NCI-H510A treated with DMSO at 0.1 percent for 48 hours (cell line): ENCODE results near the gene PGM5.

Experiments used
- DNase-seq: peaks from one replicate; lab custom pipeline; 2025; lab: John Stamatoyannopoulos, UW

PGM5 gene

DNA sequence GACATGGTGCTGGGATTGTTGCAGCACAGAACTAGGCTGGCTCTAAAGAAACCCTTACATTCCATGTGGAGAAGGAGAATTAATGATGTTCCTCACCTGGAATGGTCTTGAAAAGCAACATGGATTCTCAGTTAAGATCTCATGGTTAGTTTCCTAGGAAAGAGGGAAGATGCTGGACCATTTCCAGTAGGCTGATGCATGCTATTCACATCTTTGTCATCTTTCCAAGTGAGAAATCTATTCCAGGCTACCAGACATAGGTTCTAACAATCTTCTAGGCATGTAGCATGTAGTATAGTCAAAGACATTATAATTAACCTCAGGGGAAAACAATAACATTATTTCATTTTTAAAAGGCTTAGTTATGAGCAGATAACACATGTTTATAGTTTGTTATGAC, 139.9 kb downstream of the PGM5 start:
- DNase-seq = no peak

DNA sequence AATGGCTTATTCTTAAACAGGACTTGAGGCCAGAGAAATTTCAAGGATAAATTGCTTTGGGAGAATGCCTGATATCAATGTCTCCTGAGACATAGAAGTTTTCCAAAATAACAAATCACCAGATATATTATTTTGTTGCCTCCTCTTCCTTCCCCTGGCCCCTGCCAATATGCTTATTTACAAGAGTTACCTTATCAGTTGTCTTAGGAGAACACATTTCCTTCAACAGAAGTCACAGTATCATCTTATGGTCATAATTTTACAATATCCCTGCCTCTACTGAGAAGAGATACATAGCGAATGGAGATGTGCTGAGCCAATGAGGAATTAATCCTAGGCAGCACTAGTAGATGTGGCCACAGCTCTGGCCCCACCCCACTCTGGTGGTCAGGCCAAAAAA, 141.2 kb downstream of the PGM5 start:
- DNase-seq = no peak

- DNase-seq = no peak
Observed at GRCh38 chr9:68498816-68499215, 142.4 kb downstream of the PGM5 start.

DNA sequence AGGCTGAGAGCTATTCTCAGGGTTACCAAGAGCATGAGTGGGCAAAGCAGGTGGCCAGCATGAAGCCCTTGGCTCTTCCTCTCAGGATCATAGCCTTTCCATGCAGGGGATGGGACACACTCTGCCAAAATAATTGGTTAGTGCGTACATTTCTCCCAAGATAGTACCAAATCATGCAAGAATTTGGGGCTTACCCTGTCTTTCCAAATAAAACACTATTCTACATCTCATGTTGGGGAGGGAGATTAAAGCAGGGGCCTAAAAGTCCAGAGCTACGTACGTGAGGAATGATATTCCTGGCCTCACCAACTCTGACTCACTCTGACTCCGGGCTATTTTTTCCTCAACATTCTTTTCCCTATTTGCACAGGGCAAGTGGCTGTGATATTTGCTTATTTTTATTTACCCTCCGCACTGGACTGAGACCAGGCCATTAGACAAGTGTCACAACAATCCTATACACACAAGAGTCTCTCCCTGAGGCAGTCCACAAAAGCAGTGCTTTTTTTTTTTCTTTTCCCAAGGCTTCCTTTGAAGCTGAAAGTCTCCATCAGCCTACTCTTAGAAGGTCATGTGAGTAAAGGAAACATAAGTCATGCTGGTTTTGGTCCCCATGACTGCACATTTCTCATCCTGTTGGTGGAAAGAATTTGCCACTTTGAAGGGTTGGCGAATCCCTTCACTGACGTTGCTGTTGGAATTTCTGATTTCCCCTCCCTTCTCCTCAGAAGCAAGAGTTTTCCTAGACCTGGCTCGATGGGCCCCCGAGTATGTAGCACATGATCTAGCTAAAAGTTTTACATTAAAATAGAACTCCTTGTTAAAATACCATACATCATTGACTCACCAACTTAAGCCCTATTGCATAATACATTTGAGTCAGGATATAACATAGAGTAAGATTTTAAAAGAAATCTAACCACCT, 144.3 kb downstream of the PGM5 start:
- no peak for DNase-seq

DNA sequence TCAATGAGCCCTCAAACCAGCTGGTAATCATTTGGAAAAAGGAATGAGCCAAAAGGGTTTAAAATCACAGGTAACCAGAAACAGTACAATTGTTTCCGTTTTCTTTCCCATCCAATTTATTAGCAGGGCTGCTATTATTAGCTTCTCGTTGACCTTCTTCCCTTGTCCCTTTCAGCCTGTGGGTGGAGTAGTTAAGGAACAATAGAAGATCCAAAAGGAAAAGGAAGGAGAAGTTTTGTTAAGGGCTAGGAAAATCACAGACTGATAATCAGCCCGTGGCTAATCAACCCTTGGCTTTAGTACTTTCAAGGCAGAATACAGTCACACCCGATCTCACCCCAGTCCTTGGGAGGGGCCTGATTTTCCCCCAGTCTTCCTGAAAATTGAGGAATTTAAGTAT, 145.9 kb downstream of the PGM5 start:
- no peak for DNase-seq

GRCh38 chr9:68505681-68506409, 149.4 kb downstream of the PGM5 start:
- no peak for DNase-seq

GRCh38 chr9:68506551-68506950, 150.1 kb downstream of the PGM5 start:
- no peak for DNase-seq

- peak; percentile 0 for DNase-seq
Observed at GRCh38 chr9:68507130-68507805, 150.9 kb downstream of the PGM5 start.

- DNase-seq = no peak
Observed at GRCh38 chr9:68507806-68508145, 151.4 kb downstream of the PGM5 start.

DNA sequence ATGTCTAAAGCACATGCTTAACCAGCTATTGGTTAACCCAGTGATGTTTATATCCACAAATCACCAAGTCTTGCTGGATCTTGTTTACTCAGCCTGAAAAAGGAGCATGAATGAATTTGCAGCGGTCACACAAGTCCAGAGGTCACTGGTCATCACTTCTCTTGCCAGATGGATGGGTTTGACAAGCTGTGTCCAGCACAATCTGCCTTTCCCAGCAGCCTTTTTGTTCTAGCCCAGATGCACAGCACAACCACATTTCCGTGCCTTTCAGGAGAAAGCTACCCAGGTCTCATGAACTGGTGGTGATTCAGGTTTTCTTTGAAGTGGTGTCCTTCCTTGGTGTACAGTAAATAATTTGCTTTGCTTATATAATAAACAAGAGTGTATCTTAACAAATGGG, 152.1 kb downstream of the PGM5 start:
- no peak for DNase-seq

DNA sequence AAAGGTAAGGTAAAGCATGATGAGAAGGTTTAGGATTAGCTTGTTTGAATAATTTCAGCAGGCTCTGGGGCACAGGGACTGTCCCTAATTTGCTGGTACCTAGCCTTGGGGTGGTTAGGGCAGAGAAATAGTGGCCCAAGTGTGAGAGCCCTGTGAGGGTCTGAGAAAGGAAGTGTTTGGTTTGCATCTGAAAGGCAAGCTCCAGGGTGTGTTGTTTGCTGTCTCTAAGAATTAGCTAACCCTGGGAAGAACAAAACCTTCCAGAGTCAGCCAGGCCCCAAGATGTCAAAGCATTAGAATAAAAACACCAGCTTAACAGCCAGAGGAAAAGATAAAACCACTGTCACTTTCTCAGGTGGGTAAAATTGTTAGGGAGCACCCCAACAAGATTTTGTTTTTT, 153.3 kb downstream of the PGM5 start:
- no peak for DNase-seq

- DNase-seq = no peak
Observed at GRCh38 chr9:68513385-68513784, 157.0 kb downstream of the PGM5 start.

DNA sequence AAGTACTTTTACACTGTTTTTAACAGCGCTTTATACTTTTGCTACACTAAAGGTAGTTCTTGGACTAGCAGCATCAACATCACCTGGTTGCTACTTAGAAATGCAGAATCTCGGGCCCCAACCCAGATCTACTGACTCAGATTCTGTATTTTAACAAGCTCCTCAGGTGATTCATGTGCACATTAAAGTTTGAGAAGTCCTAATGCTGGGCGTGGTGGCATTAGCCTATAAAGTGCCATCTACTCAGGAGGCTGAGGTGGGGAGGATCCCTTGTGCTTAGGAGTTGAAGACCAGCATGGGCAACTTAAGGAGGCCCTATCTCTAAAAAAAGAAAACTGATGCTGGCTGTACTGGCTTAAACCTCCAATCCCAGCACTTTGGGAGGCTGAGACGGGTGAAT, 157.6 kb downstream of the PGM5 start:
- DNase-seq = no peak

DNA sequence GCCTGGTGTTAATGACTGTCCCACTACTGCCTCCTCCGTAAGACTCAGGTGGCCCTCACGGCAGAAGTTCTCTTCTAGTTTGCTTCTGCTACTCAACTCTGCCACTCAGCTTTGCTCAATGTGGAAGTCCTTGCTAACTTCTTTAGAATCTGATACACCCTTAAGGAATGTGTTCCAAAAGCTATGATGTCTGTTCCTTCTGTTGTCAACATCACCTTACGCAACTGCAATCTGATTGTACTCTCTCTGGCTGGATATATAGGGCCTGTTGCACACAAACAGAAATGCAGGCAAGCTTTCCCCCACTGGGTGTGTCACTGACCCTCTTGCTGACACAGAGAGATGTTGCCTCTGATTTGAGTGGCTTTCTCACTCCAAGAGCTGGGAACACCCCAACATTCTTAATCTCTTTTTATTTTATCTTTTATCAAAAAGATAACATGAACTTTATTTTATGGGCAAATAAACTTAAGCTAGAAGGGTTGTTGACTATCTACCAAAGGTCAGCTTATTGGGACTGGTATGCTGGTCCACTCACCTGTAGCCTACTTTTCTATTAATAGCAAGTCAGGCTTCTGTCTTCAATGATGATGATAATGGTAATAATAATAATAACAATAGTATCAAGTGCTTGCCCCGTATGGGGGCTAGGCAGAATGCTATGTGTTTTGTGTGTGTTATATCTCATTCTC, 159.1 kb downstream of the PGM5 start:
- no peak for DNase-seq

- no peak for DNase-seq
Observed at GRCh38 chr9:68522131-68522530, 165.7 kb downstream of the PGM5 start.

DNA sequence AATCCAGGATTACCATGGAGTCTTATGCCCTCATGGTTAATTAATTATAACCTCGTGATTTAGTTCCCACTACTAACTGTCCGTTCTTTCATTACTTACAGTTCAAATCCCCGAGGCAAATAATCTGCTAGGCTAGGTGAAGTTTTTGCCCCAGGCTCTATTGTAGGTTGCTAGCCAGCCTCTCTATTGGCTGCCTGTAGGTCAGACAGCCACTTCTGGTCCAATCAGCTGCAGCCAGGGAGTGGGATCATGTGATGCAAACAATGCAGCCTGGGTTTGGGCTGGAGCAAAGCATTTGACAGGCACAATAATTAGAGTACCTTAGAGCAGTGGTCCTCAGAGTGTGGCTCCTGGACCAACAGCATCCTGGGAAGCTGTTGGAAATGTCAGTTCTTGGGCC, 166.5 kb downstream of the PGM5 start:
- DNase-seq = no peak

DNA sequence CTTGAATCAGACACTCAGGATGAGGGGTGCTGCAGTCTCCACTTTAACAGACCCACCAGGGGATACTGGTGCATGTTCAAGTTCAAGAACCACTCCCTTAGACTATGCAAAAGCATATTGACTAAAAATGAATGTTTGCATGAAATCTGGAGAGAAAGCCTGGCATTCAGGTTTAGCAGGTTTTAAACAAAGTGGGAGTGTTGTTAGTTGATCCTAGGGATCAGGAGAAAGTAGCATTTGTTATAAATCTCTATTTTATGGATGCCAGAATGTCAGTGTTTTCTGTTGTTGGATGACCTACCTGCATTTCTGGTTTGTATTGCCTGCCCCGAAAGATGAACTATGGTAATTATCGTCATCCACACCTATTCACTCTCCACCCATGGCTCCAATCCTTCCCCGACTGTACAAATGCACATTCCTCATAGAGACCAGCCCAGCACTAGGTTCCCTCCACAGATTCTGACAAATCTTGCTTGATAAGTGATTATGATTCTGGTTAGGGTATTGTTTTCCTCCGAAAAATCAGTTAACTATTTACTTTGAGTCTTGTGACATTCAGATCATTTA, 167.0 kb downstream of the PGM5 start:
- no peak for DNase-seq

DNA sequence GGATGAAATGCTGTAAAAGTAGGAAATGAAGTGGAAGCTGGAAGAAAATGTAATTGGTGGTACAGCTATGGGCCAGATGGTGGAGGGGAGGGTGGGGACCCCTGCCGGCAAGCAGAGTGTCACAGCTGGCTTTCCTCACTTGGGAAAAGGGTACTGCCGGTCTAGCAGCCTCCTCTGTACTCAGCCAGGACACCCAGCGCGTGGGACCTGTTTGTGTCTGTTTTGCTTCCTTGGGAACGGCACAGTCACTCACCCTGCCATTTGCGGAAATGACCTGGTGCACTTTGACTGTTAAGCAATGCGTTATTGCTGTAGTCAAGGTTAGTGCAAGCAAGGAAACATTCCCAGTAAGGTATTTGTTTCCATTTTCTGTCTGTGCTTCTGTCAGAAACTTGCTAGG, 174.2 kb downstream of the PGM5 start:
- DNase-seq = no peak

DNA sequence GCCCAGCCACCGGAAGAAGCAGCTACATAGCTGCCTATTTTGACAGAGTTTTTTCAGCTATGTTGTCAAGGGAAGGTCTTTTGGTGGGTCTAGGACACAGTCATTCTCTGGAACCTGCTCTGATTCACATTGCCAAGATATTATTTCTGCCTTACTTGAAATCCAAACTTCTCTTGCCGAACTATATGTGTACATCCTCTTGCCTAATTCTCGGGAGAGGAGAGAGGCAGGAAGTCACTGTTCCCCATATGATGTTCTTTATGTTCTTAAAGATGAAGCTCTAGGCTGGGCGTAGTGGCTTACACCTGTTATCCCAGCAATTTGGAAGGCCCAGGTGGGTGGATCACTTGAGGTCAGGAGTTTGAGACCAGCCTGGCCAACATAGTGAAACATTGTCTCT, 175.7 kb downstream of the PGM5 start:
- no peak for DNase-seq

- no peak for DNase-seq
Observed at GRCh38 chr9:68533678-68534077, 177.3 kb downstream of the PGM5 start.

DNA sequence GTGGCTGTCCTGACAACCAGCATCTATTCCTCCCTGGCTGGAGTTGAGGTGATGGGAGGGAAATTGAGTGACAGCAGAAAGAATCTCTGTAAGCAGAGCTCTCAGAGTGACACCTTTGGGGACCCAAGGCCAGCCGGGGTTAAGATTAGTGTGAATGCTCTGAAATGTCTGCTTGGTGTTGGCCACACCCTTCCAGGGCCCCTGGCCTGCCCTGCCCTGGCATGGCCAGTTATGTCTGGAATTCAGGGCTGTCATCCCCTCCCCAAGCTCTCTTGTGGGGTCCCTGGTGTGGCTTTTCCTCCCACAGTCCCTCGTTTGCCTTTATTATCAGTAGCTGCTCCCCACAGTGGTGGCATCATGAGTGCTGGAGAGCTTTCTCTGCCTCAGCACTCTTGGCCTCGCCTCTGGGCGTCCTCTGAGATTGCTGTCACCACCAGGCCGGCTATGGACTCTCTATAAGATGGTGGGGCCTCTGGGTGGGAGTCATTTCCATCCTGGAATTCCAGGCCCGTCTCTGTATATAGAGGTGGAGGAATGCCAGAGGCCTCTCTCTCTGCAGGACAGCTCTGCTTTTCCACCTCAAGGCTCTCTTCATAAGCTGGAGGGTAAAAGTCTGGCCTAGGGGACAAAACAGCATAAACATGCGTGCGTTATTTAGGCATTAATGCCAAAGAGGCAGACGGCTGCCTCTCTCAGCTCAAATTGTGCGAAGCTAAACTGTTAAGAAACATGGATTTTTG, 180.6 kb downstream of the PGM5 start:
- no peak for DNase-seq

DNA sequence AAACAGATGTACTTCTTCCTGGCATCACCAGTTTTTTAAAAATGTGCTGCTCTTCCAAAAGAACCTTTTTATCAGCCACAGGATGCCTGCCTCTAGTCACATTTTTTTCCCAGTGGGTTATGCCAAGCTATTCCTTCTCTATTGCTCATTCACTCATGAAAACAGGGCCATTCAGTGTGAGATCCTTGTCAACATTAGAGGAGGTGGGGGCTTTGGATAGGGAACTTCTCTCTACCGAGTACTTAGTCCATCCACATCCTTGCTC, 181.1 kb downstream of the PGM5 start:
- DNase-seq = no peak
